Upper lobe of left lung (tissue), 4 donors: ENCODE measurements around the gene PCSK6.

ENCODE experiments used
- EP300 ChIP-seq, 4 donors: sonication (generic); formaldehyde crosslinking; IDR thresholded peaks; one replicate each; pipeline ENCODE4 v1.5.1; 2017; ENCODE audit warnings: antibody characterized with exemption in 4 of 4, control low read depth in 2 of 4
- TF ChIP-seq, protein P1 (sequence below), 6 experiments: fragments of 450-650 bp in 4 of 6; fragments of 200-600 bp in 2 of 6; sonication (generic) in 2 of 6; IDR thresholded peaks; one replicate each; pipeline ENCODE4 v1.5.1; 2016 to 2019; ENCODE audit warnings: antibody characterized with exemption in 6 of 6

DNA sequence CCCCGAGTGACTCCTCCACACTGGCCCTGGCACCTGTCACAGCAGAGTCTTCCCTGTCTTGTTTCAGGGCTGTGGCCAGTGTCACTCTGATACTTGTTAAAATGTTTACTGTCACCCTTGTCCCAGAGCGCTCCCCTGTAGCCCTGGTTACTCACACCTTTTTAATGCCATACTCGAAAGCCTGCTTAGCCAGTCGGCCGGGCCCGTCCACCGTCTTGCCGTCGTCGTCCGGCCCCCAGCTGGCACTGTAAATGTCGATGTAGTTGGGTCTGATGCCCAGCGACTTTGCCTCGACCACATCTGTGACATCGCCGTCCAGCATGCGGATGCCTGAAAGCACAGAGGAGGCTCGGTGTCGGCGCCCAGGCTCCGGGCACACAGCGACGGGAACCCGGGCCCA, 91.3 kb downstream of the PCSK6 start:
- TF ChIP-seq, protein P1, sequence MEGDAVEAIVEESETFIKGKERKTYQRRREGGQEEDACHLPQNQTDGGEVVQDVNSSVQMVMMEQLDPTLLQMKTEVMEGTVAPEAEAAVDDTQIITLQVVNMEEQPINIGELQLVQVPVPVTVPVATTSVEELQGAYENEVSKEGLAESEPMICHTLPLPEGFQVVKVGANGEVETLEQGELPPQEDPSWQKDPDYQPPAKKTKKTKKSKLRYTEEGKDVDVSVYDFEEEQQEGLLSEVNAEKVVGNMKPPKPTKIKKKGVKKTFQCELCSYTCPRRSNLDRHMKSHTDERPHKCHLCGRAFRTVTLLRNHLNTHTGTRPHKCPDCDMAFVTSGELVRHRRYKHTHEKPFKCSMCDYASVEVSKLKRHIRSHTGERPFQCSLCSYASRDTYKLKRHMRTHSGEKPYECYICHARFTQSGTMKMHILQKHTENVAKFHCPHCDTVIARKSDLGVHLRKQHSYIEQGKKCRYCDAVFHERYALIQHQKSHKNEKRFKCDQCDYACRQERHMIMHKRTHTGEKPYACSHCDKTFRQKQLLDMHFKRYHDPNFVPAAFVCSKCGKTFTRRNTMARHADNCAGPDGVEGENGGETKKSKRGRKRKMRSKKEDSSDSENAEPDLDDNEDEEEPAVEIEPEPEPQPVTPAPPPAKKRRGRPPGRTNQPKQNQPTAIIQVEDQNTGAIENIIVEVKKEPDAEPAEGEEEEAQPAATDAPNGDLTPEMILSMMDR (IDR thresholded peaks at IDR 0.05) = no peak
- TF ChIP-seq EP300 (IDR thresholded peaks at IDR 0.05) = no peak
